ENCODE measurements around the gene OSBPL8. TPM values are rescaled to one million over a fixed set of nuclear protein-coding genes. Genes with fewer than 3 reads are reported as not detected.

OSBPL8 gene
- total and polyA plus RNA-seq, 9 of the 15 experiments (the other 6 are each of a cell fraction or from before 2014, with no cell fraction given) = 17.4 to 82.7 (median 42.8) TPM

DNA sequence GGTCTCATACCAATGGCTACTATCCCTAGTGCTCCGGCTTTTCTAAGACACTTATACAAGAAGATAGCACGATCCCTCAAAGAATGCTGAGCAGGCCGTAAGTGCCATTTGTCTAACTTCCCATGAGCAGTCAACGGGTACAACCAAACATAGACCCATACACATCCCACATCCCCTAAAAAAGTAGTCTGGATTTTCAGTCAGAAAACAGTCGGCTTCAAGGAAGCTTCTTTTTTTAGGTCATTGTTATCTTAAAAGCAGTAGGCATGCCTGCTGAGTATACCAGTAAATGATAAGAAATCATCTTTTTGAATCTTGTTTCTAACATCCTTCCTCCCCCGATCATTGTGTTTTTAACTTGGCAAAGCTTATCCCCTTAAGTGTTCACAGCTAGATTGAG lies 19.8 kb downstream of the OSBPL8 start (continued):
- TF ChIP-seq, protein P1, sequence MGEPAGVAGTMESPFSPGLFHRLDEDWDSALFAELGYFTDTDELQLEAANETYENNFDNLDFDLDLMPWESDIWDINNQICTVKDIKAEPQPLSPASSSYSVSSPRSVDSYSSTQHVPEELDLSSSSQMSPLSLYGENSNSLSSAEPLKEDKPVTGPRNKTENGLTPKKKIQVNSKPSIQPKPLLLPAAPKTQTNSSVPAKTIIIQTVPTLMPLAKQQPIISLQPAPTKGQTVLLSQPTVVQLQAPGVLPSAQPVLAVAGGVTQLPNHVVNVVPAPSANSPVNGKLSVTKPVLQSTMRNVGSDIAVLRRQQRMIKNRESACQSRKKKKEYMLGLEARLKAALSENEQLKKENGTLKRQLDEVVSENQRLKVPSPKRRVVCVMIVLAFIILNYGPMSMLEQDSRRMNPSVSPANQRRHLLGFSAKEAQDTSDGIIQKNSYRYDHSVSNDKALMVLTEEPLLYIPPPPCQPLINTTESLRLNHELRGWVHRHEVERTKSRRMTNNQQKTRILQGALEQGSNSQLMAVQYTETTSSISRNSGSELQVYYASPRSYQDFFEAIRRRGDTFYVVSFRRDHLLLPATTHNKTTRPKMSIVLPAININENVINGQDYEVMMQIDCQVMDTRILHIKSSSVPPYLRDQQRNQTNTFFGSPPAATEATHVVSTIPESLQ (CRISPR knock-in tag; IDR thresholded peaks at IDR 0.05) = no peak
- TF ChIP-seq, protein P2, sequence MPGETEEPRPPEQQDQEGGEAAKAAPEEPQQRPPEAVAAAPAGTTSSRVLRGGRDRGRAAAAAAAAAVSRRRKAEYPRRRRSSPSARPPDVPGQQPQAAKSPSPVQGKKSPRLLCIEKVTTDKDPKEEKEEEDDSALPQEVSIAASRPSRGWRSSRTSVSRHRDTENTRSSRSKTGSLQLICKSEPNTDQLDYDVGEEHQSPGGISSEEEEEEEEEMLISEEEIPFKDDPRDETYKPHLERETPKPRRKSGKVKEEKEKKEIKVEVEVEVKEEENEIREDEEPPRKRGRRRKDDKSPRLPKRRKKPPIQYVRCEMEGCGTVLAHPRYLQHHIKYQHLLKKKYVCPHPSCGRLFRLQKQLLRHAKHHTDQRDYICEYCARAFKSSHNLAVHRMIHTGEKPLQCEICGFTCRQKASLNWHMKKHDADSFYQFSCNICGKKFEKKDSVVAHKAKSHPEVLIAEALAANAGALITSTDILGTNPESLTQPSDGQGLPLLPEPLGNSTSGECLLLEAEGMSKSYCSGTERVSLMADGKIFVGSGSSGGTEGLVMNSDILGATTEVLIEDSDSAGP (CRISPR knock-in tag; IDR thresholded peaks at IDR 0.05) = no peak
- TF ChIP-seq, protein P3, sequence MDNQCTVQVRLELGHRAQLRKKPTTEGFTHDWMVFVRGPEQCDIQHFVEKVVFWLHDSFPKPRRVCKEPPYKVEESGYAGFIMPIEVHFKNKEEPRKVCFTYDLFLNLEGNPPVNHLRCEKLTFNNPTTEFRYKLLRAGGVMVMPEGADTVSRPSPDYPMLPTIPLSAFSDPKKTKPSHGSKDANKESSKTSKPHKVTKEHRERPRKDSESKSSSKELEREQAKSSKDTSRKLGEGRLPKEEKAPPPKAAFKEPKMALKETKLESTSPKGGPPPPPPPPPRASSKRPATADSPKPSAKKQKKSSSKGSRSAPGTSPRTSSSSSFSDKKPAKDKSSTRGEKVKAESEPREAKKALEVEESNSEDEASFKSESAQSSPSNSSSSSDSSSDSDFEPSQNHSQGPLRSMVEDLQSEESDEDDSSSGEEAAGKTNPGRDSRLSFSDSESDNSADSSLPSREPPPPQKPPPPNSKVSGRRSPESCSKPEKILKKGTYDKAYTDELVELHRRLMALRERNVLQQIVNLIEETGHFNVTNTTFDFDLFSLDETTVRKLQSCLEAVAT (IDR thresholded peaks at IDR 0.05) = no peak
- TF ChIP-seq, protein P4, sequence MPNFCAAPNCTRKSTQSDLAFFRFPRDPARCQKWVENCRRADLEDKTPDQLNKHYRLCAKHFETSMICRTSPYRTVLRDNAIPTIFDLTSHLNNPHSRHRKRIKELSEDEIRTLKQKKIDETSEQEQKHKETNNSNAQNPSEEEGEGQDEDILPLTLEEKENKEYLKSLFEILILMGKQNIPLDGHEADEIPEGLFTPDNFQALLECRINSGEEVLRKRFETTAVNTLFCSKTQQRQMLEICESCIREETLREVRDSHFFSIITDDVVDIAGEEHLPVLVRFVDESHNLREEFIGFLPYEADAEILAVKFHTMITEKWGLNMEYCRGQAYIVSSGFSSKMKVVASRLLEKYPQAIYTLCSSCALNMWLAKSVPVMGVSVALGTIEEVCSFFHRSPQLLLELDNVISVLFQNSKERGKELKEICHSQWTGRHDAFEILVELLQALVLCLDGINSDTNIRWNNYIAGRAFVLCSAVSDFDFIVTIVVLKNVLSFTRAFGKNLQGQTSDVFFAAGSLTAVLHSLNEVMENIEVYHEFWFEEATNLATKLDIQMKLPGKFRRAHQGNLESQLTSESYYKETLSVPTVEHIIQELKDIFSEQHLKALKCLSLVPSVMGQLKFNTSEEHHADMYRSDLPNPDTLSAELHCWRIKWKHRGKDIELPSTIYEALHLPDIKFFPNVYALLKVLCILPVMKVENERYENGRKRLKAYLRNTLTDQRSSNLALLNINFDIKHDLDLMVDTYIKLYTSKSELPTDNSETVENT (CRISPR knock-in tag; IDR thresholded peaks at IDR 0.05) = no peak
- TF ChIP-seq CBFA2T2 (conservative IDR thresholded peaks at IDR 0.05) (peak; percentile 68), BDP1 (IDR thresholded peaks at IDR 0.05; ENCODE audit: insufficient read depth, insufficient read length) (no peak), MTA3 (IDR thresholded peaks at IDR 0.05; ENCODE audit: borderline replicate concordance) (peak; percentile 57), ZNF175 (CRISPR knock-in tag; IDR thresholded peaks at IDR 0.05; ENCODE audit: low read depth) (no peak), ZFP1 (CRISPR knock-in tag; IDR thresholded peaks at IDR 0.05) (no peak), ZBTB7A (IDR thresholded peaks at IDR 0.05; ENCODE audit: borderline replicate concordance, control insufficient read depth, low read depth, low read length) (no peak), OTX1 (CRISPR knock-in tag; IDR thresholded peaks at IDR 0.05) (no peak), ZC3H4 (CRISPR knock-in tag; IDR thresholded peaks at IDR 0.05; ENCODE audit: borderline replicate concordance) (no peak)
- TF ChIP-seq, protein P5, sequence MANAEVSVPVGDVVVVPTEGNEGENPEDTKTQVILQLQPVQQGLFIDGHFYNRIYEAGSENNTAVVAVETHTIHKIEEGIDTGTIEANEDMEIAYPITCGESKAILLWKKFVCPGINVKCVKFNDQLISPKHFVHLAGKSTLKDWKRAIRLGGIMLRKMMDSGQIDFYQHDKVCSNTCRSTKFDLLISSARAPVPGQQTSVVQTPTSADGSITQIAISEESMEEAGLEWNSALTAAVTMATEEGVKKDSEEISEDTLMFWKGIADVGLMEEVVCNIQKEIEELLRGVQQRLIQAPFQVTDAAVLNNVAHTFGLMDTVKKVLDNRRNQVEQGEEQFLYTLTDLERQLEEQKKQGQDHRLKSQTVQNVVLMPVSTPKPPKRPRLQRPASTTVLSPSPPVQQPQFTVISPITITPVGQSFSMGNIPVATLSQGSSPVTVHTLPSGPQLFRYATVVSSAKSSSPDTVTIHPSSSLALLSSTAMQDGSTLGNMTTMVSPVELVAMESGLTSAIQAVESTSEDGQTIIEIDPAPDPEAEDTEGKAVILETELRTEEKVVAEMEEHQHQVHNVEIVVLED (CRISPR knock-in tag; IDR thresholded peaks at IDR 0.05) = no peak
- TF ChIP-seq, protein P6, sequence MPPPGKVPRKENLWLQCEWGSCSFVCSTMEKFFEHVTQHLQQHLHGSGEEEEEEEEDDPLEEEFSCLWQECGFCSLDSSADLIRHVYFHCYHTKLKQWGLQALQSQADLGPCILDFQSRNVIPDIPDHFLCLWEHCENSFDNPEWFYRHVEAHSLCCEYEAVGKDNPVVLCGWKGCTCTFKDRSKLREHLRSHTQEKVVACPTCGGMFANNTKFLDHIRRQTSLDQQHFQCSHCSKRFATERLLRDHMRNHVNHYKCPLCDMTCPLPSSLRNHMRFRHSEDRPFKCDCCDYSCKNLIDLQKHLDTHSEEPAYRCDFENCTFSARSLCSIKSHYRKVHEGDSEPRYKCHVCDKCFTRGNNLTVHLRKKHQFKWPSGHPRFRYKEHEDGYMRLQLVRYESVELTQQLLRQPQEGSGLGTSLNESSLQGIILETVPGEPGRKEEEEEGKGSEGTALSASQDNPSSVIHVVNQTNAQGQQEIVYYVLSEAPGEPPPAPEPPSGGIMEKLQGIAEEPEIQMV (tag; conservative IDR thresholded peaks at IDR 0.05; ENCODE audit: low read depth) = no peak
- TF ChIP-seq, protein P7, sequence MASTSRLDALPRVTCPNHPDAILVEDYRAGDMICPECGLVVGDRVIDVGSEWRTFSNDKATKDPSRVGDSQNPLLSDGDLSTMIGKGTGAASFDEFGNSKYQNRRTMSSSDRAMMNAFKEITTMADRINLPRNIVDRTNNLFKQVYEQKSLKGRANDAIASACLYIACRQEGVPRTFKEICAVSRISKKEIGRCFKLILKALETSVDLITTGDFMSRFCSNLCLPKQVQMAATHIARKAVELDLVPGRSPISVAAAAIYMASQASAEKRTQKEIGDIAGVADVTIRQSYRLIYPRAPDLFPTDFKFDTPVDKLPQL (IDR thresholded peaks at IDR 0.05; ENCODE audit: extremely low read depth, insufficient read length) = no peak
